Loucy (cell line): Measurements from ENCODE around the gene STN1.

Source experiments
- H2AFZ ChIP-seq: fragments of 200-600 bp; sonication (generic); 2 replicates; pipeline ENCODE4 v1.6.0; 2016; ENCODE audit warnings: antibody characterized with exemption, mild to moderate bottlenecking, low read length, moderate library complexity
- H3F3A ChIP-seq: fragments of 200-600 bp; 2 replicates; pipeline ENCODE4 v1.6.0; 2016; ENCODE audit warnings: antibody characterized with exemption, low read depth, mild to moderate bottlenecking
- H3K27me3 ChIP-seq: fragments of 200-600 bp; sonication (generic); 2 replicates; pipeline ENCODE4 v1.6.1; 2014; ENCODE audit warnings: low read length, mild to moderate bottlenecking; ENCODE audit not compliant: insufficient read depth, poor library complexity, severe bottlenecking
- H3K36me3 ChIP-seq: fragments of 200-600 bp; sonication (generic); 2 replicates; pipeline ENCODE4 v1.6.1; 2016; ENCODE audit warnings: low read length; ENCODE audit not compliant: insufficient read depth
- H3K4me1 ChIP-seq: fragments of 200-600 bp; sonication (generic); 2 replicates; pipeline ENCODE4 v1.5.1; 2014; ENCODE audit warnings: low read length, mild to moderate bottlenecking; ENCODE audit not compliant: insufficient read depth, poor library complexity, severe bottlenecking
- H3K4me2 ChIP-seq: fragments of 200-600 bp; sonication (generic); 2 replicates; pipeline ENCODE4 v1.6.0; 2014; ENCODE audit warnings: antibody characterized with exemption, low read length, low read depth, mild to moderate bottlenecking; ENCODE audit not compliant: poor library complexity, severe bottlenecking
- H3K4me3 ChIP-seq: fragments of 200-600 bp; sonication (generic); 2 replicates; pipeline ENCODE4 v1.5.1; 2014; ENCODE audit warnings: low read length, mild to moderate bottlenecking, mixed read lengths; ENCODE audit not compliant: poor library complexity, severe bottlenecking
- H3K79me2 ChIP-seq: fragments of 200-600 bp; sonication (generic); 2 replicates; pipeline ENCODE4 v1.6.1; 2014; ENCODE audit warnings: low read length; ENCODE audit not compliant: insufficient read depth
- H3K9ac ChIP-seq: fragments of 200-600 bp; sonication (generic); 2 replicates; pipeline ENCODE4 v1.6.0; 2014; ENCODE audit warnings: mild to moderate bottlenecking, low read depth, low read length, moderate library complexity; ENCODE audit not compliant: poor library complexity, severe bottlenecking
- H3K9me2 ChIP-seq: fragments of 200-600 bp; sonication (generic); replicated peaks from 2 replicates; pipeline ENCODE4 v1.6.1; 2016; ENCODE audit warnings: low read depth, low read length, mixed read lengths
- H3K9me3 ChIP-seq: fragments of 200-600 bp; sonication (generic); 2 replicates; pipeline ENCODE4 v1.6.1; 2014; ENCODE audit warnings: mild to moderate bottlenecking, antibody characterized with exemption, low read length, low read depth; ENCODE audit not compliant: insufficient read depth
- H4K20me1 ChIP-seq: fragments of 200-600 bp; sonication (generic); 2 replicates; pipeline ENCODE4 v1.6.0; 2014; ENCODE audit warnings: antibody characterized with exemption, low read length, mild to moderate bottlenecking; ENCODE audit not compliant: insufficient read depth, poor library complexity, severe bottlenecking
- CTCF ChIP-seq: fragments of 200-600 bp; sonication (generic); conservative IDR thresholded peaks from 2 replicates; pipeline ENCODE4 v1.5.1; 2014; ENCODE audit warnings: mild to moderate bottlenecking, antibody characterized with exemption, low read length
- EZH2phosphoT487 ChIP-seq: fragments of 200-600 bp; IDR thresholded peaks from 2 replicates; pipeline ENCODE4 v1.6.1; 2018; ENCODE audit warnings: antibody characterized with exemption, mild to moderate bottlenecking, moderate library complexity, borderline replicate concordance

Gene STN1

GRCh38 chr10:103925591-103925990, 7.6 kb upstream of the STN1 start:
- Histone ChIP-seq H3K9me3 (no peaks in the 10 kb centered on the region), H2AFZ (no peak overlapping the region), H3K9ac (no peak overlapping the region), H3K4me3 (no peak overlapping the region), H4K20me1 (no peaks in the 10 kb centered on the region), H3K4me2 (no peak overlapping the region), H3K36me3 (no peaks in the 10 kb centered on the region), H3K9me2 (no peaks in the 10 kb centered on the region), H3K79me2 (no peaks in the 10 kb centered on the region), H3K27me3 (no peaks in the 10 kb centered on the region), H3F3A (no peaks in the 10 kb centered on the region), H3K4me1 (no peaks in the 10 kb centered on the region)
- no peak for TF ChIP-seq CTCF
- no peak for TF ChIP-seq EZH2phosphoT487

GRCh38 chr10:103923502-103923901, 5.5 kb upstream of the STN1 start:
- Histone ChIP-seq H3K79me2 (no peaks in the 10 kb centered on the region), H4K20me1 (no peaks in the 10 kb centered on the region), H3K4me2 (no peak overlapping the region), H3F3A (no peaks in the 10 kb centered on the region), H3K27me3 (no peaks in the 10 kb centered on the region), H3K9me3 (no peaks in the 10 kb centered on the region), H2AFZ (no peak overlapping the region), H3K36me3 (no peaks in the 10 kb centered on the region), H3K4me3 (no peak overlapping the region), H3K9ac (no peak overlapping the region), H3K9me2 (no peaks in the 10 kb centered on the region), H3K4me1 (peaks cover 7% of the 10 kb centered on the region)
- no peak for TF ChIP-seq CTCF
- TF ChIP-seq EZH2phosphoT487: no peak

GRCh38 chr10:103922659-103923058, 4.7 kb upstream of the STN1 start:
- Histone ChIP-seq H3K4me2 (no peak overlapping the region), H3K9me2 (no peaks in the 10 kb centered on the region), H4K20me1 (no peaks in the 10 kb centered on the region), H3K4me1 (peaks cover 9% of the 10 kb centered on the region), H3K4me3 (no peak overlapping the region), H3K79me2 (peaks cover 2% of the 10 kb centered on the region), H3K27me3 (no peaks in the 10 kb centered on the region), H3K9ac (no peak overlapping the region), H3F3A (no peaks in the 10 kb centered on the region), H2AFZ (no peak overlapping the region), H3K9me3 (no peaks in the 10 kb centered on the region), H3K36me3 (no peaks in the 10 kb centered on the region)
- TF ChIP-seq EZH2phosphoT487 (no peak), CTCF (no peak)
